GM19397 (cell line): ENCODE data around the gene ARL4D.
A peak's percentile ranks its signal among the peaks of the same experiment; 100 is the strongest.
"Not testable (repeated sequence)": the region's sequence is repeated elsewhere in the genome, so short reads cannot be mapped to it uniquely, and the experiment has no call there.

Source experiments
- ATAC-seq: cut with Tn5 transposase; IDR thresholded peaks from one replicate; pipeline ENCODE4 v1.9.1; 2021; ENCODE audit warnings: mild to moderate bottlenecking, moderate library complexity; ENCODE audit not compliant: unreplicated experiment

The ARL4D gene

GRCh38 chr17:43398724-43399595 is at the start of gene ARL4D:
Gene ARL4D (plus strand): TSS chr17:43398993. CDS start chr17:43399733, 740 bp downstream.
- no peak for ATAC-seq

GRCh38 chr17:43349142-43349541 is 49.7 kb upstream of the ARL4D start:
- ATAC-seq, result no peak

GRCh38 chr17:43350888-43351361 is 47.9 kb upstream of the ARL4D start:
- ATAC-seq, result no peak

GRCh38 chr17:43351691-43352090 is 47.1 kb upstream of the ARL4D start:
- ATAC-seq, result no peak

- no peak for ATAC-seq
Measured at GRCh38 chr17:43352579-43353331, 46.0 kb upstream of the ARL4D start.

- ATAC-seq, result no peak
Measured at GRCh38 chr17:43353393-43353792, 45.4 kb upstream of the ARL4D start.

GRCh38 chr17:43354371-43354770 is 44.4 kb upstream of the ARL4D start:
- ATAC-seq, result no peak

GRCh38 chr17:43356450-43356849 is 42.3 kb upstream of the ARL4D start:
- no peak for ATAC-seq

GRCh38 chr17:43356999-43357398 is 41.8 kb upstream of the ARL4D start:
- ATAC-seq, result no peak

- ATAC-seq, result no peak
Measured at GRCh38 chr17:43359469-43360110, 39.2 kb upstream of the ARL4D start.

GRCh38 chr17:43360376-43360738 is 38.4 kb upstream of the ARL4D start:
- peak; percentile 13 for ATAC-seq

- peak; percentile 74 for ATAC-seq
Measured at GRCh38 chr17:43360739-43361505, 37.9 kb upstream of the ARL4D start.

GRCh38 chr17:43363181-43363925 is 35.4 kb upstream of the ARL4D start:
- ATAC-seq, result no peak

- ATAC-seq, result no peak
Measured at GRCh38 chr17:43363926-43364285, 34.9 kb upstream of the ARL4D start.

GRCh38 chr17:43365356-43365755 is 33.4 kb upstream of the ARL4D start:
- no peak for ATAC-seq

GRCh38 chr17:43365921-43366320 is 32.9 kb upstream of the ARL4D start:
- ATAC-seq, result not testable (repeated sequence)

GRCh38 chr17:43366891-43367736 is 31.7 kb upstream of the ARL4D start:
- ATAC-seq, result peak; percentile 1

GRCh38 chr17:43367737-43368242 is 31.0 kb upstream of the ARL4D start:
- ATAC-seq, result peak; percentile 19
